HAP-1 (cell line): ENCODE measurements around the gene UTP18.
"Not testable (repeated sequence)": the region's sequence is repeated elsewhere in the genome, so short reads cannot be mapped to it uniquely, and the experiment has no call there.

ENCODE experiments used
- DNase-seq, 2 experiments: peaks; one replicate each; pipeline ENCODE4 v3.0.0-alpha.2; 2016 to 2020; ENCODE audit warnings: low spot score in 2 of 2
- H3K27me3 ChIP-seq: fragments of 250-450 bp; sonication (Bioruptor Pico); 2 replicates; pipeline ENCODE4 v1.5.1; 2020; ENCODE audit warnings: low read depth, mild to moderate bottlenecking, moderate library complexity
- H3K36me3 ChIP-seq: fragments of 250-450 bp; sonication (Bioruptor Pico); replicated peaks from 2 replicates; pipeline ENCODE4 v1.5.1; 2020; ENCODE audit warnings: mild to moderate bottlenecking
- H3K4me1 ChIP-seq: fragments of 250-450 bp; sonication (Bioruptor Pico); 2 replicates; pipeline ENCODE4 v1.5.1; 2020; ENCODE audit warnings: mild to moderate bottlenecking
- H3K4me3 ChIP-seq: fragments of 250-450 bp; sonication (Bioruptor Pico); 2 replicates; pipeline ENCODE4 v1.5.1; 2020; ENCODE audit warnings: mild to moderate bottlenecking, moderate library complexity
- H3K9me3 ChIP-seq: fragments of 250-450 bp; sonication (Bioruptor Pico); 2 replicates; pipeline ENCODE4 v1.5.1; 2020; ENCODE audit warnings: mild to moderate bottlenecking, moderate library complexity
- in situ Hi-C: fragments of 300-500 bp; cut with MboI; formaldehyde crosslinking; loops from 3 replicates; pipeline ENCODE4 v1.14.3; 2020; ENCODE audit warnings: low sequenced_read_pairs, inconsistent platforms, mixed read lengths

UTP18 gene

GRCh38 chr17:51260237-51261023 lies at the start of gene UTP18:
UTP18 (plus strand) TSS chr17:51260546; CDS start chr17:51260585, 39 bp downstream.
- peaks cover 15% of the 10 kb centered on the region for H3K36me3 ChIP-seq
- H3K4me3 ChIP-seq, result peak within 1 kb of the TSS; percentile 58
- in situ Hi-C loops, result no loop called here
- DNase-seq, result peak; percentile 97 to 98
- no peaks in the 10 kb centered on the region for H3K9me3 ChIP-seq
- H3K4me1 ChIP-seq, result peaks cover 13% of the 10 kb centered on the region
- H3K27me3 ChIP-seq, result no peaks in the 10 kb centered on the region

GRCh38 chr17:51214920-51215319 lies 45.4 kb upstream of the UTP18 start:
- Histone ChIP-seq H3K9me3 (no peaks in the 10 kb centered on the region), H3K36me3 (peaks cover 18% of the 10 kb centered on the region), H3K4me3 (no peak overlapping the region), H3K27me3 (no peaks in the 10 kb centered on the region), H3K4me1 (no peaks in the 10 kb centered on the region)
- in situ Hi-C loops, result no loop called here
- DNase-seq, result no peak

- Histone ChIP-seq H3K27me3 (no peaks in the 10 kb centered on the region), H3K9me3 (no peaks in the 10 kb centered on the region), H3K4me1 (no peaks in the 10 kb centered on the region), H3K4me3 (no peak overlapping the region), H3K36me3 (peaks cover 21% of the 10 kb centered on the region)
- DNase-seq, result no peak
- in situ Hi-C loops, result no loop called here
Observed at GRCh38 chr17:51217946-51218345, 42.4 kb upstream of the UTP18 start.

GRCh38 chr17:51221322-51221721 lies 39.0 kb upstream of the UTP18 start:
- H3K4me1 ChIP-seq, result no peaks in the 10 kb centered on the region
- no peaks in the 10 kb centered on the region for H3K9me3 ChIP-seq
- H3K36me3 ChIP-seq, result peaks cover 25% of the 10 kb centered on the region
- in situ Hi-C loops, result no loop called here
- no peak overlapping the region for H3K4me3 ChIP-seq
- DNase-seq, result no peak
- H3K27me3 ChIP-seq, result no peaks in the 10 kb centered on the region

GRCh38 chr17:51224402-51225262 lies 35.7 kb upstream of the UTP18 start:
- H3K4me1 ChIP-seq, result no peaks in the 10 kb centered on the region; the same call in 1 of the 2 replicates
- H3K9me3 ChIP-seq, result no peaks in the 10 kb centered on the region
- in situ Hi-C loops, result no loop called here
- peaks cover 16% of the 10 kb centered on the region for H3K36me3 ChIP-seq
- DNase-seq, result no peak
- no peaks in the 10 kb centered on the region for H3K27me3 ChIP-seq
- no peak overlapping the region for H3K4me3 ChIP-seq

- H3K9me3 ChIP-seq, H3K4me1 ChIP-seq, H3K4me3 ChIP-seq, H3K27me3 ChIP-seq, in situ Hi-C loops: not testable (repeated sequence)
- peak in 1 of 2 experiments; percentile 16 for DNase-seq
- H3K36me3 ChIP-seq, result peaks cover 15% of the 10 kb centered on the region
Observed at GRCh38 chr17:51225523-51225922, 34.8 kb upstream of the UTP18 start.

- Histone ChIP-seq H3K36me3 (peaks cover 9% of the 10 kb centered on the region), H3K27me3 (no peaks in the 10 kb centered on the region), H3K4me3 (no peak overlapping the region), H3K4me1 (no peaks in the 10 kb centered on the region; the same call in 1 of the 2 replicates), H3K9me3 (no peaks in the 10 kb centered on the region)
- DNase-seq, result no peak
- in situ Hi-C loops, result no loop called here
Observed at GRCh38 chr17:51228161-51228560, 32.2 kb upstream of the UTP18 start.

GRCh38 chr17:51229889-51230288 lies 30.5 kb upstream of the UTP18 start:
- no peak overlapping the region for H3K4me3 ChIP-seq
- in situ Hi-C loops, result no loop called here
- no peaks in the 10 kb centered on the region for H3K36me3 ChIP-seq
- no peaks in the 10 kb centered on the region; the same call in 1 of the 2 replicates for H3K4me1 ChIP-seq
- H3K9me3 ChIP-seq, result no peaks in the 10 kb centered on the region
- no peaks in the 10 kb centered on the region for H3K27me3 ChIP-seq
- DNase-seq, result no peak

- DNase-seq, result no peak
- in situ Hi-C loops, result no loop called here
- Histone ChIP-seq H3K4me1 (no peaks in the 10 kb centered on the region; the same call in 1 of the 2 replicates), H3K4me3 (no peak overlapping the region), H3K27me3 (no peaks in the 10 kb centered on the region), H3K9me3 (no peaks in the 10 kb centered on the region), H3K36me3 (no peaks in the 10 kb centered on the region)
Observed at GRCh38 chr17:51230306-51230705, 30.0 kb upstream of the UTP18 start.

GRCh38 chr17:51231999-51232398 lies 28.3 kb upstream of the UTP18 start:
- no peaks in the 10 kb centered on the region for H3K36me3 ChIP-seq
- no peak overlapping the region for H3K4me3 ChIP-seq
- H3K4me1 ChIP-seq, result no peaks in the 10 kb centered on the region; the same call in 1 of the 2 replicates
- in situ Hi-C loops, result no loop called here
- no peaks in the 10 kb centered on the region for H3K27me3 ChIP-seq
- no peaks in the 10 kb centered on the region for H3K9me3 ChIP-seq
- DNase-seq, result no peak

GRCh38 chr17:51234162-51234561 lies 26.2 kb upstream of the UTP18 start:
- no peak overlapping the region for H3K4me3 ChIP-seq
- in situ Hi-C loops, result no loop called here
- no peak for DNase-seq

GRCh38 chr17:51238255-51238887 lies 22.0 kb upstream of the UTP18 start:
- no peaks in the 10 kb centered on the region for H3K27me3 ChIP-seq
- no peaks in the 10 kb centered on the region for H3K36me3 ChIP-seq
- no peaks in the 10 kb centered on the region for H3K9me3 ChIP-seq
- no peak for DNase-seq
- no peaks in the 10 kb centered on the region; the same call in 1 of the 2 replicates for H3K4me1 ChIP-seq
- H3K4me3 ChIP-seq, result no peak overlapping the region
- in situ Hi-C loops, result no loop called here

More at GRCh38 chr17:51234162-51234561, 26.2 kb upstream of the UTP18 start:
- no peaks in the 10 kb centered on the region for H3K27me3 ChIP-seq
- H3K9me3 ChIP-seq, result no peaks in the 10 kb centered on the region
- no peaks in the 10 kb centered on the region for H3K36me3 ChIP-seq
- no peaks in the 10 kb centered on the region; the same call in 1 of the 2 replicates for H3K4me1 ChIP-seq

- no peaks in the 10 kb centered on the region for H3K36me3 ChIP-seq
Observed at GRCh38 chr17:51240275-51240674, 20.1 kb upstream of the UTP18 start.

More at GRCh38 chr17:51240275-51240674, 20.1 kb upstream of the UTP18 start:
- in situ Hi-C loops, result no loop called here
- H3K27me3 ChIP-seq, result no peaks in the 10 kb centered on the region
- no peaks in the 10 kb centered on the region for H3K9me3 ChIP-seq
- H3K4me3 ChIP-seq, result no peak overlapping the region
- no peak for DNase-seq
- no peaks in the 10 kb centered on the region; the same call in 1 of the 2 replicates for H3K4me1 ChIP-seq
